H54 (cell line): Measurements from ENCODE around the gene UBE2E1.

ENCODE experiments used
- DNase-seq: peaks from one replicate; pipeline ENCODE4 v3.0.0; 2011; ENCODE audit warnings: low spot score, mixed read lengths; ENCODE audit not compliant: insufficient read length
- FAIRE-seq: peaks from 3 replicates; lab custom pipeline; 2011; peaks lifted over from hg19 to GRCh38; lab: Jason Lieb, UNC
- POLR2A ChIP-seq: IDR thresholded peaks from 2 replicates; pipeline ENCODE4 v1.6.1; 2011; ENCODE audit warnings: low read depth, mild to moderate bottlenecking, low read length

The UBE2E1 gene

DNA sequence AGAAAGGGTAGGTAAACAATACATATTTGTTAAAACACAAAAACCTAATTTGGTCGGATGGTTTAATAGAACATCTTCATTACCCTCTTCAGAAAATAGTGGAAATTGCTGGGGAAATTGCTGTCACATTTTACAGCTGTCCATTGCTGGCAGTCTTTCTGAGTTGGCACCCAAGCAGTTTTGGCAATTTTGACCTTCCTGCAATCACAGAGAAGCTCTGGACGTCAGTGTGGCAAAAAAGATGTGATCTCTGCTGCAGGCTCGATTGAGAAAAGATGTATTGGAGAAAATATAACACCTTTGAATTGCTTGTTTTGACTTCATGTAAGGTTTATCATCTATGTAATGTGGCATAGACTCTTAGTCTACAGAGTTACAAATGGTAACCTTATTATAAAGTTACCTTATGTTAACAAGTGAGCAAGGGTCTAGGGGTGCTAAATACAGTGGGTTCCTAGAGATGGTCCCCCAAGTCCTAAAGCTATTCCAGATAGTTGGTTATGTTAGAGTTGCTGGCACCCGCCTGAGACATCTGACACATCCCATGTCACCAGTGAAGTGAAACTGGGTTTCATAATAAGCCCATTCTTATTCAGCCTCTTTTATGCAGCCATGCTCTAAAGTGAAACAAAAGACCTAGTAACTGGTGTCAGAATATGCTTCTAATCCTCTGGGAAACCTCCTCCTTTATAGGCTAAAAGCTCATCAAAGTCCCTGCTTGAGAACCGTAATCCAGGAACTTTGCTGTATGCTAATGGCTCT is 14.0 kb downstream of the UBE2E1 start:
- FAIRE-seq (peak; percentile 60), DNase-seq (no peak)
- TF ChIP-seq POLR2A = no peak

DNA sequence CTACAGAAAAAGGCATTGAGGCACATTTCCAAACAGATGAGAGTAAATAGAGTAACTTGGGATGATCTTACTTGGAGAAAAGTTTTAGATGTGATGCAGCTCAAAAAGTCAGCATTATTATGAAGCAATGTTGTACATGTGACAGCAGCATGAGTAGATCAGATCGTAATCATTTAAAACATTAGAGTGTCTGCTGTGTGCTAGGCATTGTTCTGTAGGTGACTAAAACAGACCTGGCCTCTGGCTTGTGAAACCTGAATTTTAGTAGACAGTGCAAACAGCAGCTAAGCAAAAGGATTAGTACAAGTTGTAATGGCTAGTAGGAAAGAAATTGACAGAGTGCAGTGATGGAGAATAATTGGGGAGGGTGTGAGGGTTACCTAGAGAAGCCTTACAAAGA is 15.1 kb downstream of the UBE2E1 start:
- FAIRE-seq (no peak), DNase-seq (no peak)
- TF ChIP-seq POLR2A = no peak

DNA sequence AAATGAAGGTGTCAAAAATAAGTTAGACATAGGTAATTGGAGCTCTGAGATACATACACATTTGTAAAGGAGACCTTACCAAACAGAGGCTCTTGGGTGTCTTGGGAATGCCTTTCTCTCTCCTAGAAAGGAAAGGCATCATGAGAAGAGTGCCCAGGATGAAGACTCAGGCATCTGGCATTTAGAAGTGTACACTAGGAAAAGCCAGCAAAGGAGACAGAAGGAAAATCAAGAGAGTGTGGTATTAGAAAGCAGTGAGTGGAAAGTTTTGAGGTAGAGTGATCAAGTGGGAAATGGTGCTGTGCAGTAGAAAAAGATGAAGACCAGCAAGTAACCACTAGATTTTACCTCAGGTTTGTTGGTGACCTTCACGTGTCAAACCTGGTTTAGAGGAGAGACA is 16.1 kb downstream of the UBE2E1 start:
- no peak for TF ChIP-seq POLR2A
- peak; percentile 6 for FAIRE-seq
- no peak for DNase-seq

DNA sequence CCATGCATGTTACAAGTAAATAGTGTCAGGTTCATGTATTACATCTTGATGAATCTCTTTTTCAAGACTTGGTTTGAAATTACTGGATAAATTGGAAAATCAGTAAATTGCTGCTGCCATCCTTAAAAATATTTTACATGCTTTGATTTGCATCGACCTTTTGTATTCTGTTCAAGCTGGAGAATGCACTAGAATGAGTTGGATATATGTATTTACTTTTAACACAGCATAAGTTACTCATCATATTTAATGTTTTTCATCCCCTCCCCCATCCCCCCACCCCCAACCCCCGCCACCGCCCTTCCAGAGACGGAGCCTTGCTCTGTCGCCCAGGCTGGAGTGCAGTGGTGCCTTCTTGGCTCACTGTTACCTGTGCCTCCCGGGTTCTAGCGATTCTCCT is 16.8 kb downstream of the UBE2E1 start:
- DNase-seq (no peak), FAIRE-seq (no peak)
- no peak for TF ChIP-seq POLR2A

DNA sequence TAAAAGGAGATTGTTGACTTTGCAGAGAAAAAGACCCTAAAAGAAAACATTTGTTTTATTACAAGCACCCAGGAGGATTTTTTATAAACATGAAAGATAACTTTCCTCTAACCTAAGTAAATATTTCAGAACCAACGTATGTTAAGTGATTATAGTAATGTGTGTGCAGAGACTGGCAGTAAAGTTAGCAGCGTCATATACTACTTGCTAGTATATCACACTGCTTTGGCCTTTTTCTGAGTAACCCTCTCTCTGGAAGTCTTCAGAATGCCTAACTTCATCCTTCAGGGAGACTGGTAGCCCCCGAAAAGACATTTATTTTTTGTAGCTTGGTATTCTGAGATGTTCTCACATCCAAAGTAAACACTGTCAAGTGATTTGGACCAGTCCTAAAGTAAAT is 17.9 kb downstream of the UBE2E1 start:
- no peak for FAIRE-seq
- DNase-seq = no peak
- TF ChIP-seq POLR2A = no peak

DNA sequence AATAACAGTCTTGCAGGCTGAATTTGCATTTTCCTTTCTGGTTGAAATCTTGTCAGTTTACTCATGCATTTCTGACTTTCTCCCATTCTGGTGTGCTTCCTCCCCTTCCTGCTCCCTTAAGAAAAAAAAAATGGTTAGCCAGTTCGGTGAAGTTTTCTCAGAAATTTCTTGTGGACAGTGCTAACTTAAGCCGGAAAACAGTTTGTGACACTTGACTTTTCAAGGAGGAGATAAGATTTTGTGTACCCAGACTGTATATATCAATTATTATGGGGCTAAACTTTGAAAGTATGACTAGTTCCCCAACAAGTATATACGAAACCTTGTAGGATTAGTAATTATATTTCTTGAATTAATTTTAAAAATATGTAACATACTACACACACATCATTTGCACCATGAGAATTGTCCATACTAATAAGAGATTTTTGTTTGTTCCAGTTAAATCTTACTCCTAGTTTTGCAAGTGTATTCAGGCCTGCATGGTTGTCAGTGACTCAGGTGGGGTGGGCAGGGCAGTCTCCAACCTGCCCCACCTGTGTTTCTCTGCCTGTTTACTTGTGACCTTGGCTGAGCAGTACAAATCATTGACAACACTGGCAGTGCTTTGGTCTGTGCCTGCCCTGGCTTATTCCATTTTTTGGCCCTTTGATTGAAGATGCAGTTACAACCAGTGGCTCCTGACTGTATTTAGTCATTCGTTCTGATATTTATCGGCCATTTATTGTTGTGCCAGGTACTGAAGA is 19.1 kb downstream of the UBE2E1 start:
- no peak for FAIRE-seq
- no peak for TF ChIP-seq POLR2A
- no peak for DNase-seq

DNA sequence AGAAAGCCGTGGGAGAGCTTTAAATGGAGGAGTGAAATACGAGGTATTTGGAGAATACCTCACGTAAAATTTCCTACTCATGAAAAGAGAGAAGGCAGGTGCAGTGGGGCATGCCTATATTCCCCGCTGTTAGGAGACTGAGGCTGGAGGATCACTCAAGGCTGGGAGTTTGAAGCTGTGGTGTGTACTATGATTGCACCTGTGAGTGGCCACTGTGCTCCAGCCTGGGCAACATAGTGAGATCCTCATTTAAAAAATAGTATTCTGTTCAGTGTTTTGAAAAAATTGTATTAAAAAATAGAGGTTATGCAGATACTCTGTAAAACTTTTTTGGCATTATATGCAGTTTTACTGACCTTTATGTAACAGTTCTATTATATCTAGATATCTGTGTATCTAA is 20.0 kb downstream of the UBE2E1 start:
- DNase-seq (no peak), FAIRE-seq (no peak)
- no peak for TF ChIP-seq POLR2A

DNA sequence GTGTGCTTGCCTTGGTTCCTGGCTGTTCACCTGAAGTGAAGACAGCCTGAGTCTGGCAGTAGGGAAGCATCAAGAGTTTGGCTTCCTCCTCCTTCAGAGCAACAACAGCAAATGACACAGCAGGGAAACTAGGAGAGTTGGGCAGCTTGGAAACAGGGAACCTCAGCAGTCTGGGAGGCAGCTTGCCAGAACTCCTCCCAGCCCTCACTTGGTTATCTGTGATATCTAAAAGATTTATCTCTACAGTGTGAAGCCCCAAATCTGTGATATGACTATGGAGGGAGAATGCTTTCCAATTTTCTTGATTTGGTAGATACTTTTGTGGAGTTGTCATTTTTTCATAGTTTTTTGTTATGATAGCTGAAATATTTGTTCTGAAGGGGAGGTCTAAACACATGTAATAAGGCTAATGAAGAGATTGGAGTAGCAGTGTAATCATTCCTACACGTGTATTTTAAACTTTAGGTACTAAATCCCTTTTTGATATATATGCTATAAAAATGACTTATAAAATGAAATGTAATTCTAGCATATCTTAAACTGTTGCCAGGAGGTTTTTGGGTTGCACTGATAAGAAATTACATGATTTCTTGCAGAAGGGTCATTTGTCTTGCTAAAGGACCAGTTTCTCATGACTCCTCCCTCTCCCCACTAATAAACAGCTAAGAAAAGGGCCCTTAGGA is 20.8 kb downstream of the UBE2E1 start:
- TF ChIP-seq POLR2A = no peak
- DNase-seq (no peak), FAIRE-seq (peak; percentile 93)

DNA sequence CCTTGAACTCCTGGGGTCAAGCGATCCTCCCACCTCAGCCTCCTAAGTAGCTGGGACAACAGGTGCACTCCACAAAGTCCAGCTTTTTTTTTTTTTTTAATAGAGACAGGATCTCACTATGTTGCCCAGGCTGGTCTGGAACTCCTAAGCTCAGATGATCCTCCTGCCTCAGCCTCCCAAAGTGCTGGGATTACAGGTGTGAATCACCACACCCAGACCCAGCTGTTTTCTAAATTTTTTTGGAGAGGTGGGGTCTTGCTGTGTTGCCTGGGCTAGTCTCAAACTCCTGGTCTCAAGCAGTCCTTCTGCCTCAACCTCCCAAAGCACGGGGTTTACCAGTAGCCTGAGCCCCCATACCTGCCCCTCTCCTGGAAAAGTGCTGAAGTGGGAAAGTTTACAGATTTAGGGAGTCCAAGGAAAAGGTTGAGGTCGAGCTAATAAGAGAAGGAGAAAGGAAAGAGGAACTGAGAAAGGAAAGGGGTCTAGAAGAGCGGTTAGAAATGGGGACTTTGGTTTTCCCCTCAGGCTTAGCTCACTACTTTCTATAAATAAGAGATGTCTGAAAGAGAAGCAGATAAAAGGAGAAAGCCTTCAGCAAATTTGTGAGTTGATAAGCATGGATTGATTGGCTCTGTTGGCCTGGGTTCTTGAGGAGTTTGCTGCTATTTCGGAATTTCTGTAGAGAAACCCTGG is 23.6 kb downstream of the UBE2E1 start:
- no peak for TF ChIP-seq POLR2A
- FAIRE-seq (no peak), DNase-seq (no peak)

DNA sequence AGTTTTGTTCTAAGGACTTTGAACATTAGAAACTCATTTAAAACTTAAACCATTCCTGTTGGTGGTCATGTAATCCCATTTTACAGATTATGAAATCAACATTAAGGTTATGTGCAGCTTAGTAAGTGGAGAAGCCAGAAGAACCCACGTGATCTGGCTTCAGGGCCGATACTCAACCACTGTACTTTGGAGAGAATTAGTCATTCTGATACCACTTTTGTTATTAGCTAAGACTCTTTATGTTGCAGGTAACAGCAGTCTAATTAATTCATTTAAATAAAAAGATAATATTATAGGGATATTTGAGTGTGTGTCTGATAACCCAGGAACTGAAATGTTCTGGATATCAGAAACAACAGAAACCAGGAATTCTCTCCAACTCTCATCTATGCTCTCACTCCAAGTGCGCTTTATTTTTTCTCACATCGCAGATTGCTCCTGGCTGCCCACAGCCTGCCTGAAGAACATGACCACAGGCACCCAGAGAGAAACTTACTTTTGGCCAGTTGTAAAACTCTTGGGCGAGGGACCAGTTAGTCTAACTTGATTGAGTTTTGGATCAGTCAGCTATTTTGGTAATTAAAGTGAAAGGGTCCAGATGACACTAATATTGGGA is 25.2 kb downstream of the UBE2E1 start:
- DNase-seq = no peak
- TF ChIP-seq POLR2A = no peak
- no peak for FAIRE-seq

DNA sequence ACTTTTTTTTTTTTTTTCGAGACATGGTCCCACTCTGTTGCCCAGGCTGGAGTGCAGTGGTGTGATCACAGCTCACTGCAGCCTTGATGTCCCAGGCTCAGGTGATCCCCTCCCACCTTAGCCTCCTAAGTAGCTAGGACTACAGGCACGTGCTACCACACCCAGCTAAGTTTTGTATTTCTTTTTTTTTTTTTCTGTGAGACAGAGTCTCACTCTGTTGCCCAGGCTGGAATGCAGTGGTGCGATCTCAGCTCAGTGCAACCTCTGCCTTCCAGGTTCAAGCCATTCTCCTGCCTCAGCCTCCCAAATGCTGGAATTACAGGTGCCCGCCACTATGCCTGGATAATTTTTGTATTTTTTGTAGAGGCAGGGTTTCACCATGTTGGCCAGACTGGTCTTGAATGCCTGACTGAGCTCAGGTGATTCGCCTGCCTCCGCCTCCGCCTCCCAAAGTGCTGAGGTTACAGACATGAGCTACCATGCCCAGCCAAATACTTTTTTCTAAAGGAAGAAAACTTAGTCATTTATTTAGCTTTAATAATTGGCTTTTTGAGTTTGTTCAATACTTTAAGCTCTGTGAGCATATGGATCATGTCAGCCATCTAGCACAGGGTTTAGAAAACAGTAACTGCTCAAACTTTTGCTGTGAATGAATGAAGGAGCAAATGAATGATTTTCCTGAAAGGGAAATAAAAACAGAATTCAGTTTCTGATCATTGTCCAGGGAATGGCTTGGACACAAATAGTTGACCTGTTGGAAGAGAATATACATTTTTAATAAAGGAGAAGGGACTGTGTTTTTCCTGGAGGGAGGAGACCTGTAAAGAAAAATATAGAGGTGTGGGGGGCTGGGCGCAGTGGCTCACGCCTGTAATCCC is 26.0 kb downstream of the UBE2E1 start:
- TF ChIP-seq POLR2A = no peak
- DNase-seq (no peak), FAIRE-seq (no peak)

DNA sequence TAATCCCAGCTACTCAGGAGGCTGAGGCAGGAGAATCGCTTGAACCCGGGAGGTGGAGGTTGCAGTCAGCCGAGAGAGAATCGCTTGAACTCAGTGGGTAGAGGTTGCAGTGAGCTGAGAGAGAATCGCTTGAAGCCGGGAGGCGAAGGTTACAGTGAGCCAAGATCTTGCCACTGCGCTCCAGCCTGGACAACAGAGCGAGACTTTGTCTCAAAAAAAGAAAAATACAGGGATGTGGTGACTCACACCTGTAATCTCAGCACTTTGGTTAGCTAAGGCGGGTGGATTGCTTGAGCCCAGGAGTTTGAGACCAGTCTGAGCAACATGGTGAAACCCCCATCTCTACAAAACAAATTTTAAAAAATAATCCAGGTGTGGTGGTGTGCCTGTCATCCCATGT is 26.8 kb downstream of the UBE2E1 start:
- TF ChIP-seq POLR2A = no peak
- DNase-seq (no peak), FAIRE-seq (no peak)
